GM19463 (cell line): ENCODE measurements around the gene JDP2.
"Not testable (repeated sequence)": the region's sequence is repeated elsewhere in the genome, so short reads cannot be mapped to it uniquely, and the experiment has no call there.

ENCODE experiments used
- ATAC-seq: cut with Tn5 transposase; IDR thresholded peaks from one replicate; pipeline ENCODE4 v1.9.1; 2021; ENCODE audit warnings: mild to moderate bottlenecking, moderate library complexity; ENCODE audit not compliant: unreplicated experiment

Gene JDP2

DNA sequence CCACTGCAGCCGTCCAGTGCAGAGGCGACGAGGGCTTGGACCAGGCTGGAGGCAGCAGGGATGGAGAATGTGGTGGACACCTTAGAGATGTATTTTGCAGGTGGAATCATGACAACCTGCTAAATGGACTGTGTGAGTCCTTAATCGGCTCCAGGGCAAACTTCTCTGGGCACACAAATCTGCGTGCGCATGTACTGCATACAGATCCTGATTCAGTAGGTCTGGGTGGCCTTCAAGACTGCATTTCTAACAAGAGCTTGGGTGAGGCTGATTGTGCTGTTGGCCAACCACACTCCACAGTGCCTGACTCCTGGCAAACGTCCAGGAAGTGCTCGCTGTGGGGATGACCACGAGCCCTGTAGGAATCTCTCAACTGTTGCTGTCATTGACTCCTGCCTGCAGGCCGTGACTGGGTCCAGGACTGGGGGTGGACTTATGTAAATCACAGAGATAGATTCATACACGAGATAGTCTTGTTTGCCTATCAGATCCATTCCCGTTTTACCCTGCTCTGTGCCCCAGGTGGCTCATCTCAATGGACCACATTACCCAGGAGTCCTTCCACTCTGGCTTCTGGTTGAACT is 27.2 kb downstream of the JDP2 start:
- ATAC-seq = no peak

DNA sequence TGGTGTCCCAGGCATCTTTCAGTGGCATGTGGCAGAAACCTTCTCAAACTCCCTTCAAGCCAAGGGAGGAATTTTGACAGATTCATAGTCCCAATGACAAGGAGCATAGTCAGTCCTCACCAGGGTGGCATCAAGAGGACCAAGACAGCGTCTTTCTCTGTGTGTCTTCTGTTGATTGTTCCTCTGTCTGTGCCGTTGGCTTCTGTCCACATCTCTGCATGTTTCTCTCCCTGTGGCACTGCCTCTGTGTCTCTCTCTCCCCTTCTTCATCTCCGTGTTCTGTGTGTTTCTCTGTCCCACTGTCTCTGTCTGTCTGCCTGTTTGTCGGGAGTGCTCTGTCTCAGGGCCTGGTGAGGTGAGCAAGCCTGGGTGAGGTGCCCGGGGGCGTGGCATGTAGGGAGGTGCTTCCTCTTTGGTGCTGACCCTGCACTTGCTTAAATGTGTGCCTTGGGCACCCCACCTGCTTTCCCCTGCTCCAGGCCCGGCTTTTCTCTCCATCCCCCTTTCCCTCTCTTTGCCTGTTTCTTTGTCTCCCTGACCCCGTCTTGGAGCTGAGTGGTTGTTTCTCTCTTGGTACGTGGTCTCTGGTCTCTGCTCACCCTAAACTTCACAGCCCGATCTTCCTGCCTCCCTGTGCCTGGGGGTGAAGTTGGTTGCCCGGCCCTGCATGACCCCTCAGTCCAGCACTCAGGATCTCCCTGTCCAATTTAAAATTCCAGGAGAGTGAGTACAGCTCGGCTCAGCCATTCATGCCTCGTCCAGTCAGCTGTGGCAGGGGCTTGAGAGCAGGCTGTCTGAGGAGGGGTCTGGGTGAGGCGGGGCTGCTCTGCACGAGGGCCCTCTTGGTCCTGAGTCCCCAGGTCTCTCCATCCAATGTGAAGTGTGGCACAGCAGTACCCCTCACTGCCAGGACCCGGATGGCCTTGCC is 28.5 kb downstream of the JDP2 start:
- ATAC-seq = no peak

DNA sequence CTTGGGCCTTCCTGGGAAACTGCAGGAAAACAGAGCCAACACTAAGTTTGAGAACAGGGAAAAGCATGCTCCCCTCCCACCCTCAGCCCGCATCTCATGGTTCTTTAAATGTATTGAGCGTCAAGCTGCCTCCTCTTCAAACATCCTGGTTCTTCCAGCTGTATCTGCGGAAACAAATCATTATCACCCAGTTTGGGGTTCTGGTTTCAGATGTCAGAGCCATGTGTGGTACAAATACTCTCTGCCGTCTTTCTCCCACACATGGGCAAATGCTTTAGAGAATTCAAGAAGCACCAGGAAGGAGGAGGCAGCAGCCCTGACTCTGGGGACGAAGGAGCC is 29.1 kb downstream of the JDP2 start:
- ATAC-seq = no peak

DNA sequence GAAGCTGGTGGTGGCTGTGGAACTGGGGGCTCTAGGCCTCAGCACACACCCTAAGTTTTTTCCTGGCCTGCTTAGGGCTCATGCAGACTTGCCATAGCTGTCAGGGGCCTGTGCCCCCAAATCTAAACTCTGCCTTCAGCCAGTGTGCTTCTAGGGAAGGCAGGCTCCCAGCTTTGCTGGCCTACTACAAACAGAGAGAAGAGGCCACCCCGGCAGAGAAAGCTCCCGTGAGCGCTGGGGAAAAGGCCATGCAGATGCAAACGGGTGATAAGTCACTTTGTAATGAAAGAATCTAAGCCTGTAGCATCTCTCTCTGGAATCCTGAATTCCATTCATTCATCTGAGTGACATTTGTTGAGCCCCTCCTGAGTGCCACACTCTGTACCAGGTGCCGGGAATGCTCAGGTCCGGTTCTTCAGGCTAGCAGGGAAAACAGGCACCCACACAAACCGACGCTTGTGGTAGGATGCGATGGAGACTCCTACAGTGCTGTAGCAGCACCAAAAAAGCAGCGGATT is 29.9 kb downstream of the JDP2 start:
- no peak for ATAC-seq

DNA sequence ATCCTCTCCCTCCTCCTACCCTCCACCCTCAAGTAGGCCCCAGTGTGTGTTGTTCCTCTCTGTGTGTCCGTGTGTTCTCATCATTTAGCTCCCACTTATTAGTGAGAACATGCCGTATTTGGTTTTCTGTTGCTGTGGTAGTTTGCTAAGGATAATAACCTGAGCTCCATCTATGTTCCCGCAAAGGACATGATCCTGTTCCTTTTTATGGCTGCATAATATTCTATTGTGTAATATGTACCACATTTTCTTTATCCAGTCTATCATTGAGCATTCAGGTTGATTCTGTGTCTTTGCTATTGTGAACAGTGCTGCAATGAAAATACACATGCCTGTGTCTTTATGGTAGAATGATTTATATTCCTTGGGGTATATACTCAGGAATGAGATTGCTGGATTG is 30.5 kb downstream of the JDP2 start:
- ATAC-seq = no peak

DNA sequence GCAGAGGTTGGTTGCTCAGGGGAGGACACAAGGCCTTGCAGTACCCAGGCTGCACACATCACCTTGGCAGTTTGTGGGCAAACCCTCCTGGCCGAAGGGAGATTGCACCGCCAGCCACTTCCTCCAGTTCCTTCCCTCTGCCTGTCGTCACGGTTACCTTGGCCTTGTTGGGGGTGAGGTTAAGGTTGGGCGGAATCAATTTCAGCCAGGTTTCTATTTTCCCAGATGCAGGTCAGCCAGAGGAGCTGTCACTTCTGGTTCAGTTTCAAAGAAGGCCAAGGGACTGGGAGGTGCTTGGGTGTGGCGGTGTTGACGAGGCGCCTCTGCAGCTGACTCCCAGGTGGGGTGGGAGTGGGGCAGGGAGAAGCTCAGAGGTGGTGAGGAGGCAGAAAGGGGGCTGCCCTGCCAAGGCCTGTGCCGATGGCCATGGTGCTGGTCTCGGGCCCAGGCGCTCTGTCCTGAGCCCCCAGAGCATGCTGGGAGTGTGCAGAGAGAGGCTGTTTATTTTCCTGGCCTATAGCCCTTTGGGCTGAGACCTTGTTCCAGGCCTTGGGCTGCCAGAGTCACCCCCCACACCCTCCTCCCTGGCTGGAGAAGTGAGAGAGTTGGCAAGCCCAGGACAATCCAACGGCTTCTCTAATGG is 31.4 kb downstream of the JDP2 start:
- ATAC-seq = no peak

DNA sequence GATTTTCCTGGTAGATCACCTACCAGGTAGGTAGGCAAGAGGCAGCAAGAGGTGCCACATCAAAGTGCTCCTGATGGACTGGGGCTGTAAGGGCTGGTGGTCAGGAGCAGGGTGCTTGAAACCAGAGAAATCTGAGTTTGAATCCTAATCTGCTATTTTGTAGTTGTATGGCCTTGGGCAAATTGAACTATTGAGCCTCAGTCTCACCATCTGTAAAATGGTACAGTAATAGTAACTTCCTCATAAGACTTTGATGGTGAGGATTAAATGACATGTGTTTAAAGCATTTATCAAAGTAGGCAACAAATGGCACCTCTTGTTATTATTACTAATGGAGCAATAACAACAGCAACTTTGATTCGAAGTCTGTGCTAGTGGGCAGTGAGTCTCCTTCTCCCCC is 32.0 kb downstream of the JDP2 start:
- ATAC-seq = no peak

DNA sequence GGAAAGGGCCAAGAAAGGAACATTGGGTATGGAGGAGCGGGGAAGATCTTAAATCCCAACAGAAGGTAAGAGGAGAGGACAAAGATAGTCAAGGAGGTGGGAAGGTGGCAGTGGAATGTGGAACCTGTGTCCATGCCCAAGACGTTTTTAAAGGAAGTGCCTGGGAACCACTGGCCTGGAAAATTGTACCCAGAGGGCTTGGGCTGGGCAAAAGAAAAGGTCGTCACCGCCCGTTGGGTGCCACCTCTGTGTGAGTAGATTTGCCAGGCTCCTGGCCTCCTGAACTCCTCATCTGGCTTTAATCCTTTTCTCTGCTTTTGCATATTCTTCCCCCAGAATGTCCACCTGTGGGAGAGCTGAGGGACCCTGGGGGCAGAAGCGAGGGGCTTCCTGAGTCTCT is 32.6 kb downstream of the JDP2 start:
- no peak for ATAC-seq

DNA sequence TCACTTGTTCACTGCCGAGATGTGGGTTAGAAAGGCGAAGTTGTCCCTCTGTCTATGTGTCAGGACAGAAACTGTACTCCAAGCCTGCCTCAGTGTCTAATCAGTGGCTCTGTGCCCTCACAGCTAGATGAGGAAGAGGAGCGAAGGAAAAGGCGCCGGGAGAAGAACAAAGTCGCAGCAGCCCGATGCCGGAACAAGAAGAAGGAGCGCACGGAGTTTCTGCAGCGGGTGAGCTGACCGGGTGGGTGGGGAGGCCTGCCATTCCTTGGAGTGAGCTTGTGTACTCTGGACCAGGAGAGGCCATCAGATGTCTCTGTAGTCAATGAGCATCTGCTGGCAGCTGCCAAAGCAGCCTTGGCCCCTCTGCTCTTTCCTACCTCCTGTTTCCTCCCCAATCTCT is 33.5 kb downstream of the JDP2 start:
- no peak for ATAC-seq

DNA sequence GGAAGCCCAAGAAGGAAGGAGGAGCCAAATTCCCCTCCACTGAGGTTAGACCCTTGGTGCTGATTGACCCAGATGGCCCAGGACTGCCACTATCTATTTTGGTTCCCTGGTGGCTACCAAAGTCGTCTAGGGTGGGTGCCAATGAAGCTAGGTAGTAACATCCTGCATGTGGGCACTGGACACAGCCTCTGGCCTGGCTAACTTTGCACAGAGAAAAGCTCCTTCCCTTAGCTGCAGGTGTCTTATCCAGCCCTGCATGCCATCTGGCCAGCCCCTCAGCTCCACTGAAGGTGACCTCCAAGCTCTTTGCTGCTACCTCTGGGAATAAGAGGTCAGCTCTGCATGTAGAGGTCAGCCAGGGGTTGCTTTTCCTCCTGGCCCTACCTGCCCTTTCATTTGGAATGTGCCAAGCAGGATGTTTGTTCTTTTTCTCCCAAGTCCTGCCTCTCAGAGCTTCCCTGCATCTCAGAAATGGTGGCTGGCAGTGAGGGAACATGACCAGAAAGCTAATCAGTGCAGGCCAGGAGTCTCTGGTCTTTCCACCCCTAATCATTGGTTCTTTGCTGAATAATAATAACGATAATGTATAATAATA is 34.0 kb downstream of the JDP2 start:
- ATAC-seq = no peak

DNA sequence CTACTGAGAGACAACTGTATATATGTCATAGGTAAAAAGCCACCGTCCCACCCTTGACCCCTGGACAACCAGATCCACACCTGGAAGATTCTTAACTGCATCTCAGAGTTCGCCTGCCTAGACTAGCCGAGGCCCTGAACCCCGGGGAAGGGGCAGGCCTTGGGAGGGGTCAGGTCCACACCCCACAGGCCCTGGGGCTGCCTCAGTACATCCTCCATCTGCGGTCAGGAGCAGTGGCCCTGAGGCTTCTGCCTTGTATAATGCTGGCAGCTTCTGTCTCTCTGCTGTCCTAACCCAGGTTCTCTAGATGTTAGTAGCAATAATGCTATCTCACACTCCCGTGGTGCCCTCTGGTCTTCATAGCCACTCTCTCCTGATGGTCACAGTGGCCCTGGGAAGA is 36.8 kb downstream of the JDP2 start:
- no peak for ATAC-seq

DNA sequence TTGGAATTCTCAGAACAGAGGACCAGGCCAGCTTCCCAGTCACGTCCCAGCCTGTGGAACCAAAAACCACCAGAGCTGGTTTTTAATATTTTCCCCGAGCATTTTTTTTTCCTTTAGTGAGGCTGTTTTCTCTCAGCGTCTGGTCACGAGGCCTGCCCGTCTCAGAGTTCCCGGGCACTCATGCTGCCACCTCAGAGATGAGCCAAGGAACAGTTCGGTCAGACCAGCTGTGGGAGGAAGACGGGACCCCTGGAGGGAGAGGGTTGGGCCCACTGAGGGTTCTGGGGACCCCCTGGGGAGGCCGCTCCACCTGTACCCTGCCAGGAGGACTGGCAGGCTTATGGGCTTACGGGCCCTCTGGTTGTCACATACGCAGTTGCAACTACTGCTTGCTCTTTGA is 39.9 kb downstream of the JDP2 start:
- ATAC-seq = no peak

DNA sequence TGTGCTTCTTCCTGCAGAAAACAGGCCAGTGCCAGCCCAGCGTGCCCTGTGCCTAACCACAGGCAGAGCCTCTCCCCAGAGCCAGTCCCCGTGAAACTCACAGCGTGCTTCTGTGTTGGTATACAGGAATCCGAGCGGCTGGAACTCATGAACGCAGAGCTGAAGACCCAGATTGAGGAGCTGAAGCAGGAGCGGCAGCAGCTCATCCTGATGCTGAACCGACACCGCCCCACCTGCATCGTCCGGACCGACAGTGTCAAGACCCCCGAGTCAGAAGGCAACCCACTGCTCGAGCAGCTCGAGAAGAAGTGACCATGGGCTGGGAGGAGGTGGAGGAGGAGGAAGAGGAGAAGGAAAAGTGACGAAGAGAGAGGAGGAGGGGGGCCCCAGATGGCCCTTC is 41.3 kb downstream of the JDP2 start:
- no peak for ATAC-seq

DNA sequence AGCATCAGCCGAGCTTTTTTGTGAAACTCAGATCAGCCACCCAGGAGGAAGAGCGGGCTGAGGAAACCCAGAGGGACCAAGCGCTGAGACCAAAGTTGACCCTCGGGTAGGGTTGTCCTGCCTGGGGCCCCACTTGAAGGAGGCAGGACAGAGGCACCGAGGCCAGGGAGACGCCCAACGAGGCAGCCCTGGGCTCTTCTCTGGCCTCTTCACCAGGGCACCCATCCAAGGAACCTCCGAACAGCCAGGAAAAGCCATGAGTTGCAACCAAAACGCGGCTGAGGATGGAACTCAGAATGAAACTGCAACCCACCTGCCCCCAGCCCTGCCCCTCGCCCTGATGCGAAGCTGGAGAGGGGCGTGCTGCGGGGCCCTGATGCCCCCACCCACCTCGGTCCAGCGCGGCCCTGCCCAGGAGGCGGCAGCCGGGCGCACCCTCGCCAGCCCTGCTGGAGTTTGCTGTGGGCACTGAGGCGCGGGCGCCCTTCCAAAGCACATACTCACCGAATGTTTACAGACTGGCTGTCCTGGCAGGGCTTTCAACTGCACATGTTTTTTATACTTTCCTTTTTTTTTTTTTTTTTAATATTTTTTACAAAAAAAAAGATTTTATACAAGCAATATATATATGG is 41.9 kb downstream of the JDP2 start:
- ATAC-seq = no peak

DNA sequence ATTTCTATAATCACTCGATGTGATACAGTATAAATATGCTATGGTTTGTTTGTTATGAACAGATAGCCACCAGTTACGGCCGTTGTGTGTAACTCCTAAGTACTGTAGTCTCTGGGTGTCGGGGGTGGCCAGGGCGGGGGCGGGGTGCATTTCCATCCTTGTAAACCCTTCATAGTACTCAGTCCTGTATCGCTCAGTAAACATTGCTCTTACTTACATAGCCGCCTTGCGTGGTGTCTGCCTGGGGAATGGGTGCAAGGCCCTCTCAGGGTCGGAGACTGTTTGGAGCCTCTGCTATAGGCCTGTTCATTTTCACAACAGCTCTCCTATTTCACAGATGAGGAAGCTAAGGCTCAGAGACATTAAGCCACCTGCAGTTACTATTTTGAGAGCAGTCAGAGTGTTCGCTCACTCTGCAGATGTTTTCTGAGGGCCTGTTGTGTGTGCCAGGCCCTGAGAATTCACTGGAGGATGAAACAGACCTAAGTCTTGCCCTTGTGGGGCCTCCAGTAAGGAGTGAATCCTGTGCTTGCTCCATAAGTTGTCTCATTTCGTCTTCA is 42.5 kb downstream of the JDP2 start:
- ATAC-seq = no peak

DNA sequence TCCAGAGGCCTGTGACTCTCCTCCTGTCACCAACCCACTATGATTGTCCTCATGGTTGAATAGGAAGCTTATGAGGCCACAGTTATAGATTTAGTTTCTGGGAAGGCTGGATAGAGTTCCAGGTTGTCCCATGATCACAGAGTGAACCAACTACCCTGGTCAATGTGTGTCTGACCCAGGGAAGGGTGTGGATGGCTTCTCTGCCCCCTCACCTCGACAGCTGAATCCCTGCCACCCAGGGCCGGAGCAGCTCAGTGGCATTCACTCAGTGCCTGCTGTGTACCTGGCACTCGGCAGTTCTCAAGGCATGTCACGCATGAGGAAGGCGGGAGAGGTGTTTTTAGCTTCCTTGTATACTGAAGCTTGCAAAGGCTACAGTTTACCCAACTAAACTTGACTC is 43.2 kb downstream of the JDP2 start:
- ATAC-seq = no peak

DNA sequence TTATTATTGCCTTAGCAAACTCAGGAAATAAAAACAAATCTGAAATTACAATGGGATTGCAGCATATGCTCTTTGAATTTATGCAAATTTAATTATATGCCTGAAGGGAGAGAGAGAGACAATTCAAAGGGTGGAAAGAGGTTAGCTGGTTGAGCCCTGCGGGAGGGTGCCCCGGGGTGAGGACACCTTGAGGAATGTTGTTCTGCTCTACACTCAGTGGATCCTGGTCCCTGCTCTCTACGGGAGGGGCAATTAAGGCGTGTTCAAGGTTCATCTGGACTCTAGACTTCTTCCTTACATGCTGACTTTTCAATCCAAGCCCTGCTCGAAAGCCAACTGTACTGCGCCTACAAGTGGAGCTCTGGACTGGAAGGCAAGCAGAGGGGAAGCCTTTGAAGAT is 46.3 kb downstream of the JDP2 start:
- not testable (repeated sequence) for ATAC-seq

DNA sequence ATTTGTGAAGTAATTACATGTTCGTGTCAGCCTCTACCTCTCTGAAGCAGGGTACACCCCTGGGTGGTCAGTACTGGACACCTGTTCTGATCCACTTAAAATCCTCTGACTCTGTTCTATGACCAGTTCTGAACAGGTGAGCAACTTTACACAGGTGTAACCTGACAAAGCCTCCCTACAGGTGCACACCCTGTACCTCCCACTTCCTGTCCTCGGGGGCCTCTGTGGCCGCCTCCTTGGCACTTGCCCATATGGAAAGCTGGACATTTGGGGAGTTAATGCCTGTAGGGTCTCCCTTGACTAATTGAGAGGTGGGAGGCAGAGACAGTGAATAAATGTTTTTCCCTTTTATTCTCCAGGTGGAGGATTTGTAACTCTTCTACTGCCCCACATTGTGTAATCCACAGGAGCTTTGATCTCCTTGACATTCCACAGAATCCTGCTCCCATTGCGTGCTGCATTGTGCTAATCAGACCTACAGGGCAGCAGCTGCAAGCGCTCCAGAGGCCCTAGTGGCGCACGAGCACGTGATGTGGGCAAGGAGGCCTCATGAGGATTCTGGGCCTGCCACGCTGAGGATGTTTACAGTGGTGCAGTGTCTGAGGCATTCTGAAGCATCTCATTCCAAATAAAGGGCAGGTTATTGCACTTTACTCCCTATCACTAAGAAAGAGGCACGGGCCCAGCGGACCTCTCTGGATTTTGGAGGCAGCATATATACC is 48.6 kb downstream of the JDP2 start:
- ATAC-seq = no peak

DNA sequence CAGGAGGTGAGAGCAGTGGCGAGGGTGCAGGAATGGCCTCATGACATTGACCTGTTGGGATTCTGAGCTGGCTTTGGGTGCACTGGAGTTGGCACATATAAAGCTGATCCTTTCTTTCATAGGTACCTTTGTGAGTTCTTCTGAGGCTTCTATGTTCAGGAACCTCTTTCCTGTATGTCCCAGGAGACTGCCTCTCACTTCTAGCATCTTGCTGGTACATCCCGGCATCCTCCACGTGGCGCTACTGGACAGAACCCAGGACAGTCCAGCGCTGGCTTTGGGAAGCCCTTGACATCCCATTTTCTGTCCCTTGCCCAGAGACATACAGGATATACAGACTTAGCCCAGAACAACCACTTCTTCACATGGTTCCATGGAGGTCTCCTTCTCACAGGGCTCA is 50.1 kb downstream of the JDP2 start:
- ATAC-seq = no peak
